ENCODE results near the gene MB. TPM values are rescaled to one million over a fixed set of nuclear protein-coding genes. Genes with fewer than 3 reads are reported as not detected.
A peak's percentile ranks its signal among the peaks of the same experiment; 100 is the strongest.

MB gene
- polyA plus RNA-seq, 1 donor from 2014 or later = 0.51 TPM

DNA sequence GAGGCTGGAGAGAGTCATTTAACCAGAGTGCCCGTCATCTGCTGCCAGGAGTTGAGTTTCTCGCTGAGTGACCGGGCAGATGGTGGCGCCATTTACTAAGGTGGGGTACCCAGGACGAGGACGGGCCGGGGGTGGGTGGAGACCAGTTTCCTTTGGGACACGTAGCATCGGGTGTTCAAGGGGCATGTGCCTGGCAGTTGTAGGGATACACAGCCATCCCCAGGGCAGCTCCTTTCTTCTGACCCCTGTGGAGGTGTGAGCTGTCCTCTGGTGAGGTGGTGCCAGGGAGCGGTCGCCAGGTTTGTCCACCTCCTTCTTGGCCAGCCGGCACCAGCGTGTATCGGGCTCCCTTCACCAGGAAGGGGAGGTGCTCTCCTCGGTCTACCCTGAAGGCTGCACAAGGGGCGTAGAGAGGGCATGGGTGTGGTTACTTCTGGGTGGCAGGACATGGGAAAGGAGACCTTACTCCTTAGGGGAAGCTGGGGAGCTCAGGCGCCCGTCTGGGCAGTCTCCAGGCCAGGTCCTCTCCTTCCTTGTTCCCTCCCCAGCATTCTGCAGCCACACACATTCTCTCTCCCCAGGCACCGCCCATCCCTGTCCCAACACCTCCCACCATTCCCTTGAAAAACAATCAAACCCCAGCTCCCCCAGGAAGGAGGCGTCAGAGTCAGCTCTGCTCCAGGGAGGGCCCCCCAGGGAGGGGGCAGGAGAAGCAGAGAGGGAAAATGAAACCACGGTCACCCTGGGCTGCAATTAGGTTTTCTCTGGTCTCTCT, 10.3 kb upstream of the MB start:
- H3K36me3 ChIP-seq (ENCODE audit: insufficient read depth, low read length) = no peaks in the 10 kb centered on the region
- H3K9me3 ChIP-seq (ENCODE audit: low read length) = no peaks in the 10 kb centered on the region
- no peaks in the 10 kb centered on the region for H3K79me2 ChIP-seq (replicated peaks; ENCODE audit: insufficient read depth, low read length)
- H2AFZ ChIP-seq (ENCODE audit: low read depth, low read length) = no peak overlapping the region
- H4K20me1 ChIP-seq (ENCODE audit: insufficient read depth) = no peaks in the 10 kb centered on the region
- no peaks in the 10 kb centered on the region for H3F3A ChIP-seq (ENCODE audit: insufficient read depth, low read length, poor library complexity, severe bottlenecking)
- H3K27ac ChIP-seq (ENCODE audit: low read length) = no peak overlapping the region
- H3K4me3 ChIP-seq (ENCODE audit: low read length) = no peak overlapping the region
- no peak for TF ChIP-seq EP300 (conservative IDR thresholded peaks at IDR 0.05; ENCODE audit: poor library complexity, severe bottlenecking)
- TF ChIP-seq RAD21 (conservative IDR thresholded peaks at IDR 0.05) = peak; percentile 26
- no peak for TF ChIP-seq TAF1 (IDR thresholded peaks at IDR 0.05; ENCODE audit: low read depth)
- no peak for TF ChIP-seq MXI1 (conservative IDR thresholded peaks at IDR 0.05; ENCODE audit: poor library complexity, severe bottlenecking)
- TF ChIP-seq POLR2AphosphoS5 (IDR thresholded peaks at IDR 0.05) = no peak
- TF ChIP-seq EZH2 (IDR thresholded peaks at IDR 0.05; ENCODE audit: borderline replicate concordance, insufficient read depth, low read length, poor library complexity, severe bottlenecking) = no peak
- no peak for TF ChIP-seq REST (IDR thresholded peaks at IDR 0.05; ENCODE audit: borderline replicate concordance)
- TF ChIP-seq, protein P1, sequence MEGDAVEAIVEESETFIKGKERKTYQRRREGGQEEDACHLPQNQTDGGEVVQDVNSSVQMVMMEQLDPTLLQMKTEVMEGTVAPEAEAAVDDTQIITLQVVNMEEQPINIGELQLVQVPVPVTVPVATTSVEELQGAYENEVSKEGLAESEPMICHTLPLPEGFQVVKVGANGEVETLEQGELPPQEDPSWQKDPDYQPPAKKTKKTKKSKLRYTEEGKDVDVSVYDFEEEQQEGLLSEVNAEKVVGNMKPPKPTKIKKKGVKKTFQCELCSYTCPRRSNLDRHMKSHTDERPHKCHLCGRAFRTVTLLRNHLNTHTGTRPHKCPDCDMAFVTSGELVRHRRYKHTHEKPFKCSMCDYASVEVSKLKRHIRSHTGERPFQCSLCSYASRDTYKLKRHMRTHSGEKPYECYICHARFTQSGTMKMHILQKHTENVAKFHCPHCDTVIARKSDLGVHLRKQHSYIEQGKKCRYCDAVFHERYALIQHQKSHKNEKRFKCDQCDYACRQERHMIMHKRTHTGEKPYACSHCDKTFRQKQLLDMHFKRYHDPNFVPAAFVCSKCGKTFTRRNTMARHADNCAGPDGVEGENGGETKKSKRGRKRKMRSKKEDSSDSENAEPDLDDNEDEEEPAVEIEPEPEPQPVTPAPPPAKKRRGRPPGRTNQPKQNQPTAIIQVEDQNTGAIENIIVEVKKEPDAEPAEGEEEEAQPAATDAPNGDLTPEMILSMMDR (IDR thresholded peaks at IDR 0.05; ENCODE audit: poor library complexity, severe bottlenecking) = peak; percentile 30
- TF ChIP-seq SMC3 (conservative IDR thresholded peaks at IDR 0.05; ENCODE audit: poor library complexity) = no peak
- H3K9me2 ChIP-seq (ENCODE audit: insufficient read depth, low read length) = no peaks in the 10 kb centered on the region
- H3K27me3 ChIP-seq (ENCODE audit: insufficient read depth, low read depth, low read length) = no peaks in the 10 kb centered on the region
- H3K9ac ChIP-seq (ENCODE audit: low read length) = no peak overlapping the region
- no peak overlapping the region for H3K4me2 ChIP-seq (ENCODE audit: low read length)

- Histone ChIP-seq H3K27me3 (ENCODE audit: insufficient read depth, low read depth, low read length) (no peaks in the 10 kb centered on the region), H3K9me3 (ENCODE audit: low read length) (no peaks in the 10 kb centered on the region), H3K9ac (ENCODE audit: low read length) (no peak overlapping the region), H3F3A (ENCODE audit: insufficient read depth, low read length, poor library complexity, severe bottlenecking) (no peaks in the 10 kb centered on the region), H3K27ac (ENCODE audit: low read length) (no peak overlapping the region), H2AFZ (ENCODE audit: low read depth, low read length) (no peak overlapping the region), H4K20me1 (ENCODE audit: insufficient read depth) (no peaks in the 10 kb centered on the region), H3K9me2 (ENCODE audit: insufficient read depth, low read length) (no peaks in the 10 kb centered on the region), H3K4me2 (ENCODE audit: low read length) (no peak overlapping the region), H3K79me2 (replicated peaks; ENCODE audit: insufficient read depth, low read length) (no peaks in the 10 kb centered on the region), H3K4me3 (ENCODE audit: low read length) (no peak overlapping the region), H3K36me3 (ENCODE audit: insufficient read depth, low read length) (no peaks in the 10 kb centered on the region)
- TF ChIP-seq EP300 (conservative IDR thresholded peaks at IDR 0.05; ENCODE audit: poor library complexity, severe bottlenecking) = no peak
- TF ChIP-seq MXI1 (conservative IDR thresholded peaks at IDR 0.05; ENCODE audit: poor library complexity, severe bottlenecking) = no peak
- no peak for TF ChIP-seq RAD21 (conservative IDR thresholded peaks at IDR 0.05)
- TF ChIP-seq, protein P1 (IDR thresholded peaks at IDR 0.05; ENCODE audit: poor library complexity, severe bottlenecking) = no peak
- TF ChIP-seq SMC3 (conservative IDR thresholded peaks at IDR 0.05; ENCODE audit: poor library complexity) = no peak
- TF ChIP-seq TAF1 (IDR thresholded peaks at IDR 0.05; ENCODE audit: low read depth) = no peak
- TF ChIP-seq POLR2AphosphoS5 (IDR thresholded peaks at IDR 0.05) = no peak
- TF ChIP-seq REST (IDR thresholded peaks at IDR 0.05; ENCODE audit: borderline replicate concordance) = no peak
- no peak for TF ChIP-seq EZH2 (IDR thresholded peaks at IDR 0.05; ENCODE audit: borderline replicate concordance, insufficient read depth, low read length, poor library complexity, severe bottlenecking)
Measured at GRCh38 chr22:35625763-35626432, 8.8 kb upstream of the MB start.

Measured in neural cell (in vitro differentiated cells).